Activated CD4-positive, alpha-beta T cell treated with anti-CD3 and anti-CD28 coated beads, Interleukin-2, amount 50 U/mL, for 16 hours (primary cell): Measurements from ENCODE around the gene FAM32A.
"Not testable (repeated sequence)": the region's sequence is repeated elsewhere in the genome, so short reads cannot be mapped to it uniquely, and the experiment has no call there.

ENCODE experiments used
- DNase-seq: peaks from one replicate; pipeline ENCODE4 v3.0.0-alpha.2; 2020

Gene FAM32A

GRCh38 chr19:16166417-16166816, 18.8 kb upstream of the FAM32A start:
- no peak for DNase-seq

GRCh38 chr19:16167055-16167454, 18.2 kb upstream of the FAM32A start:
- no peak for DNase-seq

GRCh38 chr19:16168465-16169081, 16.6 kb upstream of the FAM32A start:
- peak; percentile 24 for DNase-seq

GRCh38 chr19:16170134-16170533, 15.1 kb upstream of the FAM32A start:
- no peak for DNase-seq

- DNase-seq, result no peak
Observed at GRCh38 chr19:16175954-16176353, 9.3 kb upstream of the FAM32A start.

GRCh38 chr19:16178866-16179265, 6.3 kb upstream of the FAM32A start:
- not testable (repeated sequence) for DNase-seq

GRCh38 chr19:16180611-16181010, 4.6 kb upstream of the FAM32A start:
- DNase-seq, result no peak

- DNase-seq, result no peak
Observed at GRCh38 chr19:16184665-16185122, 516 bp upstream of the FAM32A start.

- DNase-seq, result no peak
Observed at GRCh38 chr19:16185768-16186123, 536 bp downstream of the FAM32A start.

GRCh38 chr19:16188521-16188920, 3.3 kb downstream of the FAM32A start:
- DNase-seq, result no peak

- no peak for DNase-seq
Observed at GRCh38 chr19:16190198-16190597, 5.0 kb downstream of the FAM32A start.

- no peak for DNase-seq
Observed at GRCh38 chr19:16190736-16191135, 5.5 kb downstream of the FAM32A start.

- DNase-seq, result no peak
Observed at GRCh38 chr19:16191216-16191908, 6.2 kb downstream of the FAM32A start.

GRCh38 chr19:16193466-16193865, 8.3 kb downstream of the FAM32A start:
- DNase-seq, result no peak

- DNase-seq, result no peak
Observed at GRCh38 chr19:16197188-16197621, 12.0 kb downstream of the FAM32A start.

GRCh38 chr19:16197622-16198369, 12.6 kb downstream of the FAM32A start, which contains the start of gene AP1M1:
Gene AP1M1 (plus strand): TSS chr19:16197911. CDS start chr19:16198027, 116 bp downstream.
- DNase-seq, result peak; percentile 99

- no peak for DNase-seq
Observed at GRCh38 chr19:16198370-16198651, 13.1 kb downstream of the FAM32A start.

GRCh38 chr19:16199275-16199932, 14.2 kb downstream of the FAM32A start:
- DNase-seq, result no peak

GRCh38 chr19:16200038-16201010, 15.1 kb downstream of the FAM32A start:
- no peak for DNase-seq

- no peak for DNase-seq
Observed at GRCh38 chr19:16201011-16201391, 15.8 kb downstream of the FAM32A start.

GRCh38 chr19:16202320-16203255, 17.4 kb downstream of the FAM32A start:
- peak; percentile 38 for DNase-seq
